ENCODE data around the gene PITPNB. TPM values are rescaled to one million over a fixed set of nuclear protein-coding genes. Genes with fewer than 3 reads are reported as not detected.
A peak's percentile ranks its signal among the peaks of the same experiment; 100 is the strongest.

PITPNB gene
- total RNA-seq, 1 experiment from 2014 or later = 135 TPM

DNA sequence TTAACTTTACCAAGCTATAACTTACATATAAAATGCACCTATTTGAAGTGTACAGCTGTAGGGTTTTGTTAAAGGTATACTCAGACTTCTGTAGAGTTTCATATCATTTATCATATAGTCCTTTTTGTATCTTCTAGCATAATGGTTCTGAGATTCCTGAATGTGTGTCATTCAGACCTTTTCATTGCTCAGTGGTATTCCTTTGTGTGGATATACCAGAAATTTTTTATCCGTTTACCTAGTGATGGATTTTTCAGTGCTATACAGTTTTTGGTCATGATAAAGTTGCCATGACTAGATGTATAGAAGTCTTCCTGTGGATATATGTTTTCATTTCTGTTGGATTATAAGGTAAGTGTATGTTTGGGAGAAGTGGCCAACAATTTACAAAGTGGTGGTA lies 6.3 kb upstream of the PITPNB start:
- CTCF ChIA-PET = no interaction called here
- intact Hi-C loops (cut with micrococcal nuclease; ENCODE audit: unreplicated experiment) = no loop called here
- Histone ChIP-seq H3K36me3 (ENCODE audit: insufficient read depth, low read length, poor library complexity, severe bottlenecking) (no peaks in the 10 kb centered on the region), H3K27me3 (replicated peaks; ENCODE audit: insufficient read depth, low read depth, low read length, poor library complexity) (no peaks in the 10 kb centered on the region), H3K4me3 (ENCODE audit: low read depth, low read length, poor library complexity, severe bottlenecking) (no peak overlapping the region), H3K4me1 (ENCODE audit: insufficient read depth, low read length, poor library complexity, severe bottlenecking) (peaks cover 3% of the 10 kb centered on the region), H3K9me3 (ENCODE audit: low read depth, low read length, poor library complexity, severe bottlenecking) (peaks cover 4% of the 10 kb centered on the region), H3K27ac (ENCODE audit: low read depth, low read length, poor library complexity, severe bottlenecking) (no peak overlapping the region)
- BruUV-seq (replicated peaks) = no TSS peak
- no peak for TF ChIP-seq EZH2 (IDR thresholded peaks at IDR 0.05; ENCODE audit: borderline replicate concordance, low read depth, low read length, poor library complexity, severe bottlenecking)
- TF ChIP-seq, protein P1, sequence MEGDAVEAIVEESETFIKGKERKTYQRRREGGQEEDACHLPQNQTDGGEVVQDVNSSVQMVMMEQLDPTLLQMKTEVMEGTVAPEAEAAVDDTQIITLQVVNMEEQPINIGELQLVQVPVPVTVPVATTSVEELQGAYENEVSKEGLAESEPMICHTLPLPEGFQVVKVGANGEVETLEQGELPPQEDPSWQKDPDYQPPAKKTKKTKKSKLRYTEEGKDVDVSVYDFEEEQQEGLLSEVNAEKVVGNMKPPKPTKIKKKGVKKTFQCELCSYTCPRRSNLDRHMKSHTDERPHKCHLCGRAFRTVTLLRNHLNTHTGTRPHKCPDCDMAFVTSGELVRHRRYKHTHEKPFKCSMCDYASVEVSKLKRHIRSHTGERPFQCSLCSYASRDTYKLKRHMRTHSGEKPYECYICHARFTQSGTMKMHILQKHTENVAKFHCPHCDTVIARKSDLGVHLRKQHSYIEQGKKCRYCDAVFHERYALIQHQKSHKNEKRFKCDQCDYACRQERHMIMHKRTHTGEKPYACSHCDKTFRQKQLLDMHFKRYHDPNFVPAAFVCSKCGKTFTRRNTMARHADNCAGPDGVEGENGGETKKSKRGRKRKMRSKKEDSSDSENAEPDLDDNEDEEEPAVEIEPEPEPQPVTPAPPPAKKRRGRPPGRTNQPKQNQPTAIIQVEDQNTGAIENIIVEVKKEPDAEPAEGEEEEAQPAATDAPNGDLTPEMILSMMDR (conservative IDR thresholded peaks at IDR 0.05; ENCODE audit: low read depth, low read length) = no peak
- DNase-seq (ENCODE audit: low spot score) = no peak
- POLR2A ChIA-PET (ENCODE audit: low non-redundant PET) = no interaction called here

- no peaks in the 10 kb centered on the region for H3K9me3 ChIP-seq (ENCODE audit: low read depth, low read length, poor library complexity, severe bottlenecking)
- intact Hi-C loops (cut with micrococcal nuclease; ENCODE audit: unreplicated experiment) = no loop called here
- H3K27ac ChIP-seq (ENCODE audit: low read depth, low read length, poor library complexity, severe bottlenecking) = peak overlapping the region; percentile 99
- BruUV-seq (replicated peaks) = no TSS peak
- TF ChIP-seq, protein P1 (conservative IDR thresholded peaks at IDR 0.05; ENCODE audit: low read depth, low read length) = no peak
- no peak for TF ChIP-seq EZH2 (IDR thresholded peaks at IDR 0.05; ENCODE audit: borderline replicate concordance, low read depth, low read length, poor library complexity, severe bottlenecking)
- H3K36me3 ChIP-seq (ENCODE audit: insufficient read depth, low read length, poor library complexity, severe bottlenecking) = no peaks in the 10 kb centered on the region
- peaks cover 20% of the 10 kb centered on the region for H3K4me1 ChIP-seq (ENCODE audit: insufficient read depth, low read length, poor library complexity, severe bottlenecking)
- ChIA-PET CTCF (interaction anchor here (1.0 kb wide), 1 partner anchor 33 kb away, joined by 4 read pairs; no protein-coding TSS in a partner anchor), POLR2A (ENCODE audit: low non-redundant PET) (interaction anchor here (0.5 kb wide), 1 partner anchor 18 kb away, joined by 4 read pairs; no protein-coding TSS in a partner anchor)
- peak; percentile 56 for DNase-seq (ENCODE audit: low spot score)
- peak overlapping the region; percentile 75 for H3K4me3 ChIP-seq (ENCODE audit: low read depth, low read length, poor library complexity, severe bottlenecking)
- H3K27me3 ChIP-seq (replicated peaks; ENCODE audit: insufficient read depth, low read depth, low read length, poor library complexity) = no peaks in the 10 kb centered on the region
Observed at GRCh38 chr22:27919942-27920755, 1.1 kb upstream of the PITPNB start.

DNA sequence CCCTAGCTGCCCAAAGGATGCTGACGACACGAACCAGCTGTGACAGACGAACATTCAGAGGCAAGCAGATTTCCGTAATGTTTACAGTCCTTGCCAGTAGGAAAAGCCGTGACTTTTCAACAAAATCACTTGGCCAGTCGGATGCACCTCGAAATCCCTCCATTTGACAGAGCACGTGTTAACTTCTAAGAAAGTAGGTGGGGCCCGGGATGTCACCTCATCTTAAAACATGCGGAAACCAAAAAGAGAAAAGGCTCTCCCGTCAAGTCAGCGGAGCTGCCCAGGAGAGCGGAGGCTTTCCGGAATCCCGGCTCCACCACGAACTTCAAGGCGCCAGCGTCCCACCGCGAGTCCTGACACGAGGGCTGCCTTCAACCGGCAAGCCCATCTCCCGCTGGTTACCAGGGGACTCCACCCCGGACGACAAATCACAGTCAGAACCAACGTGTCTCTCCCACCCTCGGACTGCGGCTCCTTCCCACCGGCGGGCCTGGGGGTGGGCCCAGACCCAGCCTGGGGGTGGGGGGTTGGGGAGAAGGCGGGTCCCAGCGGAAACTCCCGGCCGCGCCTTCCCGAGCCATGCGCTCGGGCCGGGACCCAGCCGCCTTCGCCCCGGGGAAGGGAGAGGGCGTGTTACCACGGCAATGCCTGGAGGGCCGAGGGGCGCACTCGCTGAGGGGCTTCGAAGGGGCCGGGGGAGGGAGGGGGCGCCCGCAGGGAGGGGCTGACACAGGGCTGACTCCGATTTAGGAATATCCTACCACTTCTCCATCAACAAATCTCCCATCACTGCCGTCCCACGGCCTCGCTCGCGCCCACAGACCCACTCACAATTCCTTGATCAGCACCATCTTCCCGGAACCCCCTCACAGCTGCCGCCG lies 475 bp downstream of the PITPNB start:
- TF ChIP-seq, protein P1 (conservative IDR thresholded peaks at IDR 0.05; ENCODE audit: low read depth, low read length) = no peak
- TF ChIP-seq EZH2 (IDR thresholded peaks at IDR 0.05; ENCODE audit: borderline replicate concordance, low read depth, low read length, poor library complexity, severe bottlenecking) = no peak
- Histone ChIP-seq H3K4me1 (ENCODE audit: insufficient read depth, low read length, poor library complexity, severe bottlenecking) (peaks cover 34% of the 10 kb centered on the region), H3K27ac (ENCODE audit: low read depth, low read length, poor library complexity, severe bottlenecking) (peak overlapping the region; percentile 92), H3K36me3 (ENCODE audit: insufficient read depth, low read length, poor library complexity, severe bottlenecking) (no peaks in the 10 kb centered on the region), H3K9me3 (ENCODE audit: low read depth, low read length, poor library complexity, severe bottlenecking) (no peaks in the 10 kb centered on the region), H3K27me3 (replicated peaks; ENCODE audit: insufficient read depth, low read depth, low read length, poor library complexity) (no peaks in the 10 kb centered on the region), H3K4me3 (ENCODE audit: low read depth, low read length, poor library complexity, severe bottlenecking) (peak overlapping the region; percentile 75)
- BruUV-seq (replicated peaks) = no TSS peak
- ChIA-PET CTCF (no interaction called here), POLR2A (ENCODE audit: low non-redundant PET) (no interaction called here)
- peak; percentile 80 for DNase-seq (ENCODE audit: low spot score)
- intact Hi-C loops (cut with micrococcal nuclease; ENCODE audit: unreplicated experiment) = no loop called here
